ENCODE measurements around the gene NINJ2.

The NINJ2 gene

DNA sequence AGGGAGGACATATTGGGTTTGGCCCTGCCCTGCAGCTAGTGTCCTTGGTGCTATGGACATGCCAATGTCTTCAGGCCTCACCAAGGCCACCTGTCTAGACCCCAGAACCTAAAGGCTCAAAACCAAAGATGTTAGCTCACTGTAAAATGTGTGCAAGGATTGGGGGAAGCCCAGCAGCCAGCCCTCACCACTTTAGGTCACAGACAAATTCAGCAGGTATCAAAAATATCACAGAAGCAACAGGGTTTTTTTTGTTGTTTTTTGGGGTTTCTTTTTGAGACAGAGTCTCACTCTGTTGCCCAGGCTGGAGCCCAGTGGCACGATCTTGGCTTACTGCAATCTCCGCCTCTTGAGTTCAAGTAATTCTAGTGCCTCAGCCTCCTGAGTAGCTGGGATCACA, 29.0 kb upstream of the NINJ2 start:
- peaks cover 43 to 49% of the 10 kb centered on the region in 2 experiments for H3K4me1 ChIP-seq (ENCODE audit: control insufficient read depth in 1 of 2, insufficient read depth in 1 of 2, low read depth in 1 of 2, low read length in 1 of 2)
- H3K27ac ChIP-seq: no peak overlapping the region
- TF ChIP-seq, protein P1, sequence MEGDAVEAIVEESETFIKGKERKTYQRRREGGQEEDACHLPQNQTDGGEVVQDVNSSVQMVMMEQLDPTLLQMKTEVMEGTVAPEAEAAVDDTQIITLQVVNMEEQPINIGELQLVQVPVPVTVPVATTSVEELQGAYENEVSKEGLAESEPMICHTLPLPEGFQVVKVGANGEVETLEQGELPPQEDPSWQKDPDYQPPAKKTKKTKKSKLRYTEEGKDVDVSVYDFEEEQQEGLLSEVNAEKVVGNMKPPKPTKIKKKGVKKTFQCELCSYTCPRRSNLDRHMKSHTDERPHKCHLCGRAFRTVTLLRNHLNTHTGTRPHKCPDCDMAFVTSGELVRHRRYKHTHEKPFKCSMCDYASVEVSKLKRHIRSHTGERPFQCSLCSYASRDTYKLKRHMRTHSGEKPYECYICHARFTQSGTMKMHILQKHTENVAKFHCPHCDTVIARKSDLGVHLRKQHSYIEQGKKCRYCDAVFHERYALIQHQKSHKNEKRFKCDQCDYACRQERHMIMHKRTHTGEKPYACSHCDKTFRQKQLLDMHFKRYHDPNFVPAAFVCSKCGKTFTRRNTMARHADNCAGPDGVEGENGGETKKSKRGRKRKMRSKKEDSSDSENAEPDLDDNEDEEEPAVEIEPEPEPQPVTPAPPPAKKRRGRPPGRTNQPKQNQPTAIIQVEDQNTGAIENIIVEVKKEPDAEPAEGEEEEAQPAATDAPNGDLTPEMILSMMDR (IDR thresholded peaks at IDR 0.05): no peak

DNA sequence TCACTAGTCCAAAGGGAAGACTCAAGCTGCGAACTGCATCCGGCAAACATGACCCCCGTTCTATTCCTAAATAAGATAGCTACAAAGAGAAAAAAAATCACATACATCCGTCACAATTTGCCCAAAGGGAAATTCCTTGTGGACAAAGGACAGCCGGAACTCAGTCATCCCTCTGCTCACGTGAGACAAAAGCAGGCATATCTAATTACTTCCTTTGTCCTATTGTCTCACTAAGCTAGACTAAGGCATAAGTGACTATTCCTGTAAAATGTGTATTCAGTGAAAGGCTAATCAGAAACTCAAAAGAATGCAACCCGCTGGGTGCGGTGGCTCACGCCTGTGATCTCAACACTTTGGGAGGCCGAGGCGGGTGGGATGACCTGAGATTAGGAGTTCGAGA, 27.2 kb upstream of the NINJ2 start:
- Histone ChIP-seq H3K4me1 (ENCODE audit: control insufficient read depth in 1 of 2, insufficient read depth in 1 of 2, low read depth in 1 of 2, low read length in 1 of 2) (peaks cover 38 to 42% of the 10 kb centered on the region in 2 experiments), H3K9me3 (no peaks in the 10 kb centered on the region), H3K4me3 (ENCODE audit: low read depth in 1 of 2, low read length in 1 of 2) (no peak overlapping the region), H3K27me3 (no peaks in the 10 kb centered on the region), H3K27ac (no peak overlapping the region), H3K36me3 (no peaks in the 10 kb centered on the region)
- TF ChIP-seq, protein P1 (IDR thresholded peaks at IDR 0.05): no peak

More for the DNA sequence above, 29.0 kb upstream of the NINJ2 start:
- Histone ChIP-seq H3K27me3 (no peaks in the 10 kb centered on the region), H3K9me3 (no peaks in the 10 kb centered on the region), H3K4me3 (ENCODE audit: low read depth in 1 of 2, low read length in 1 of 2) (no peak overlapping the region), H3K36me3 (no peaks in the 10 kb centered on the region)

DNA sequence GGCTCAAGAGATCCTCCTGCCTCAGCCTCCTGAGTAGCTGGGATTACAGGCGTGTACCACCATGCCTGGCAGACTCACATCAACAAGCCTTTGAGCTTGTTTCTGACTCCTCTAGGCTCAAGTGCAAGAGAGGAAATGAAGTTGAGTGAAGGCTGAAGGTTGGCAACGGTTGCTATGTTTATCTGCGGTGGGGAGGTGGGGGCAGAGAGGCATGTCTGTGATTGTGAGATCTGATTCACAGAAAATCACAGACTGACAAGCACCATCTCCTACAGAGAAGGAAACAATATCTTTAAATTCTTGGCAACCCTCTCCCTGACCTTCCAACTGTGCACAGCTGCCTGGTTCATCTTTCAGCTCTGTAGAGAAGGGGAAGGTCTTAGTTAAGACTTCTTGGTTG, 22.1 kb upstream of the NINJ2 start:
- no peaks in the 10 kb centered on the region for H3K9me3 ChIP-seq
- H3K4me3 ChIP-seq (ENCODE audit: low read depth in 1 of 2, low read length in 1 of 2): peak overlapping the region in 1 of 2 experiments; percentile 34
- no peaks in the 10 kb centered on the region for H3K27me3 ChIP-seq
- TF ChIP-seq, protein P1 (IDR thresholded peaks at IDR 0.05): no peak
- H3K36me3 ChIP-seq: no peaks in the 10 kb centered on the region
- H3K4me1 ChIP-seq (ENCODE audit: control insufficient read depth in 1 of 2, insufficient read depth in 1 of 2, low read depth in 1 of 2, low read length in 1 of 2): peaks cover 24 to 26% of the 10 kb centered on the region in 2 experiments
- peak overlapping the region; percentile 89 for H3K27ac ChIP-seq

DNA sequence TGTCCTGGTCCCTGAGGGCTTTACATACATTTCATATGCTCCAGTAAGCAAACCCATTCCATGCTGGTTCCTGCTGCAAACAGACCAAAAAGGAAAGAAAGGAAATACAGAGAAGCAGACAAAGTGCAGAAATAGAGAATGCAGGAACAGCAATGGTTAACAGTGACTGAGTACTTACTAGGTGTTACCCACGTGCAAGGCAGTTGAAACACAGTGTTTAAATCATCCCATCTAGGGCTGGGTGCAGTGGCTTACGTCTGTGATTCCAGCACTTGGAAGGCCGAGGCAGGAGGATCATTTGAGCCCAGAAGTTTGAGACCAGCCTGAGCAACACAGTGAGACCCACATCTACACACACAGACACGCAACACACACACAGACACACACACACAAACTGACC, 21.2 kb upstream of the NINJ2 start:
- Histone ChIP-seq H3K4me1 (ENCODE audit: control insufficient read depth in 1 of 2, insufficient read depth in 1 of 2, low read depth in 1 of 2, low read length in 1 of 2) (peaks cover 24 to 26% of the 10 kb centered on the region in 2 experiments), H3K27me3 (no peaks in the 10 kb centered on the region), H3K9me3 (no peaks in the 10 kb centered on the region), H3K4me3 (ENCODE audit: low read depth in 1 of 2, low read length in 1 of 2) (no peak overlapping the region), H3K36me3 (no peaks in the 10 kb centered on the region), H3K27ac (peak overlapping the region; percentile 89)
- TF ChIP-seq, protein P1 (IDR thresholded peaks at IDR 0.05): no peak

DNA sequence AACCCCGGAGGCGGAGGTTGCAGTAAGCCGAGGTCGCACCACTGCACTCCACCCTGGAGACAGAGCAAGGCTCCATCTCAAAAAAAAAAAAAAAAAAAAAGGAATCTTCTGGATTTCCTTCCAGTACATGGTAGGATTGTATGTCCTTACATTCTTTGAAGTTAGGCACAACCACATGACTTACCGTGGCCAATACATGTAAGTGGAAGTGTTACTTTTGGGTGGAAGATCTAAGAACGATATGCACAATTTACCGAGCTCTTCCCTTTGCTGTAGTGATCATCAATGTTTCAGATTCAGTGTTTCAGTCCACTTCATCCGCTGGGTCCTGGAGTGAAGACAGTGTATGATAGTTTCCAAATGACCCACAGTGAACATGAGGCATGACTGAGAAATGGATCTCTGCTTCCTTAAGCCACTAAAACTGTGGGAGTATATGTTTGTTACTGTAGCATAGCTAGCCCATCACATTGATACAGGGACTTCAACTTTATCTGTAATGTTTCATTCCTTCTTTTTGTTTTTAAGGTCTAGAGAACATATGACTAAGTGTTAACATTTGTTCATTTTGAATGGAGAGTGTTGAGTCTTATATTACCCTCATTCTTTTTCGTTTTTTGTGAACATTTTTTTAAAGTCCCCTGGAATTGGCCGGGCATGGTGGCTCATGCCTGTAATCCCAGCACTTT, 18.5 kb upstream of the NINJ2 start:
- Histone ChIP-seq H3K27ac (no peak overlapping the region), H3K4me1 (ENCODE audit: control insufficient read depth in 1 of 2, insufficient read depth in 1 of 2, low read depth in 1 of 2, low read length in 1 of 2) (peaks cover 30% of the 10 kb centered on the region in 2 experiments), H3K4me3 (ENCODE audit: low read depth in 1 of 2, low read length in 1 of 2) (no peak overlapping the region), H3K27me3 (no peaks in the 10 kb centered on the region), H3K36me3 (no peaks in the 10 kb centered on the region), H3K9me3 (no peaks in the 10 kb centered on the region)
- TF ChIP-seq, protein P1 (IDR thresholded peaks at IDR 0.05): no peak
